Activated CD8-positive, alpha-beta memory T cell treated with anti-CD3 and anti-CD28 coated beads, Interleukin-2, amount 50 U/mL, for 1 hour (primary cell): ENCODE measurements around the gene CACNA2D4.

Source experiments
- DNase-seq: peaks from one replicate; pipeline ENCODE4 v3.0.0-alpha.2; 2020; ENCODE audit errors: extremely low read depth

CACNA2D4 gene

DNA sequence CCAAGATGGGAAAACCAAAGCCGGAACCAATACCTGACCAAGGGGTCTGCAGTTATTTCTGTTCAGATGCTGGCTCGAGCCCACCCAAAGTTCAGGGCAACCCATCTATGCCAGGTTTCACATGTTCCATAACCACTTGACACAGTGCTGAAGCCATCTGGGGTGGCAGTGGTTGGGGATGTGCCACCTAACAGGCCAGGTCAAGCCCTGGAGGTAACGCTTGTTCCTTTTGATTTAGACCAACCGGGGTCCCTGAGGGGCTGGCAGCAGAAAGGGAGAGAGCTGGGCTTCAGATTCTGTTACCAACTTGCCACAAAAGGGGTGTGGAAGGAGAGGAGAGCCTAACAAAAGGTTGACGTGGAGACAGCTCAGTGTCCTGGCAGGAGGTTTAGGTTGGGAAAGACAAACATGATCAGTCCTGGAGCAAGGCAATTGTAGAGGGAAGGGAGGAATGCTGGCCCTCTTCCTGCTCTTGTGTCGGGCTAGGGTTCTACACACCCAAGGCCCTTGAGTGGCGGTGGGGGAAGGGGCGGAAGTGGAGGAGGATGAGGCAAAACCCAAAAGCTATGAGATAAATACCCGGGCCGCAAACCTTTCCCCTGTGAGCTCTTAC, 31.9 kb downstream of the CACNA2D4 start:
- no peak for DNase-seq

DNA sequence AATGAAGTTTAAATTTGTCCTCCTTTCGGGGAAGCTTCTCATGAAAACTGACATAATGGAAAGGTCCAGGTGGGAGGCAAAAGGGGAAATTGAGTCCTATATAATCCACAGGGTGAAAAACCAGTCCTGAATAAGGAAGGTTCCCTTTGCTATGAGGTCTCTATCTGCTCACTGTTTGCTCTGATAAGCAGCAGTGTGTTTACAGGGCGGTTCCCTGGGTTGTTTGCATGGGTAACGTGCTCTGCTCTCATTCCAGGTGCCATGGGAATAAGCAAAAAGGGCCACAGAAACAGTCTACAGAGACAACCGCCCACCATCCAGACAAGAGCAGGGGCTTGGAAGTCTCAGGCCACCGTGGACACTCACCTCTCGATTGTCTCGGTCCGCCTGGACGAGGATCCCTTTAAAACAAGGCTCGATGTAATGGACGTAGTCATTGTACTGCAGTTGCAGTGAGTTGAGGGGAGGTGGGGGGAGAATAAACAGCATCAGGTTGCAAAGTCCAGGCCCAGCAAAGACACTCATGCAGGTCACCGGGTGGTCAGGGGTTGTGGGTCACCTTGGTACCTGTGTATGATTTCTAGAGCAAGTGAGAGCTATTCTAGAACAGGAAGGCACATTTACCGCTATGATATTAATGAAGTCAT, 32.7 kb downstream of the CACNA2D4 start:
- no peak for DNase-seq

DNA sequence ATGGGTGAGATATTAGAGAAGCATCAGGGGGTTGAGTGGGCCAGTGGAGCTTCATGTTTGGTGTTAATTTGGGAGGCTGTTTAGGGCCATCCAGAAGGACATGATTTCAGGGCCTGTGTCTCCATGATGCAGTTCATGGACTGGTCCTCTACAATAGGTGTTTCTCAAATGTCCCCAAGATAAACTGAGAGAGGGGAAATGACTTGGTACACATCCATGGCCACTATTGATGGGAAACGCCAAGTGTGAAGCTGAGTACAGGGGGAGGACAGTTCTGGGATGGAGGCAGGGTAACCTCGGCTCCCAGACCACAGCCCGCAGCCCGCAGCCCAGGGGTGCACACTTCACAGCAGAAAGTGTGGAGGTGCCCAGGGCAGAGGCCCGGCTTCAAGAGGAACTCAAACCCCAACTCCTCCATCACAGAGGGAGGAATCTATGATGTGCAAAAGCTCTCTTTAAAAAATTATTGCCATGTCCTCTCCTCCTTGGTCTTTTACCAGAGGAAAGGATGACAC, 33.3 kb downstream of the CACNA2D4 start:
- no peak for DNase-seq

DNA sequence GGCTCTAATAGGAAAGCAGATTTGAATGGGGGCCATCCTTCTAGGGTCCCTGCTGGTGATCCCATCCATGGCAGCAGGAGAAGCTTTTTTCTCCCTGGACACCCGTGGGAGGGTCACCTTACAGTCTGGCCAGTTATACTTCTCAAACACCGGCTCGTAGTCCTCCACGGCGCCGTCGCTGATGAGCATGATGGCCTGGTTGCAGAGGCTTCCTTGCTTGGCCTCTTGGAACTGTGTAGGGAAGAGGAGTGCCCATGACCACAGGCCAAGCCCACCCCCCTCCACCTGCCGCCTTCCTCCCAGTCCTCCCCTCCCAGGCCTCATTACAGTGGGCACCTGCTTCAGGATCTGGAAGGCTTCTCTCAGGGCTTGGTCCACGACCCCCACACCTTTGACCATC, 33.8 kb downstream of the CACNA2D4 start:
- DNase-seq: no peak

DNA sequence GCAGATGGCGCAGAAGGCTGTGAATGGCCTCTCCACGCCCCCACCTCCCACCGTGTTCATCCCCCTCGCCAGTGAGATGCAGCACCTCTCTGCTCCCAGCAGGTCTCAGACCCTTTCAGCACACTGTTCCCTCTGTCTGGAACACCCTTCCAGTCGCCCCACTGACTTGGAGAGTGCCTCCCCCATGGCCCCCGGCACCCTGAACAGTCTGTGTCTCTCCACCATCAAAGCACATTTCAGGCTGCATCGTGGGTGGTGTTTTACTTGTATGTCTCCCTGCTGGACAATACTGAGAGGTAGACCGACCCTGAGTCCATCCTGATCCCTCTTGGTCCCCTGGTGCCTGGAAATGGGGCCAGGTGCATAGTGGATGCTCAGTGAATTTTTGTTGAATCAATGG, 34.9 kb downstream of the CACNA2D4 start:
- no peak for DNase-seq

DNA sequence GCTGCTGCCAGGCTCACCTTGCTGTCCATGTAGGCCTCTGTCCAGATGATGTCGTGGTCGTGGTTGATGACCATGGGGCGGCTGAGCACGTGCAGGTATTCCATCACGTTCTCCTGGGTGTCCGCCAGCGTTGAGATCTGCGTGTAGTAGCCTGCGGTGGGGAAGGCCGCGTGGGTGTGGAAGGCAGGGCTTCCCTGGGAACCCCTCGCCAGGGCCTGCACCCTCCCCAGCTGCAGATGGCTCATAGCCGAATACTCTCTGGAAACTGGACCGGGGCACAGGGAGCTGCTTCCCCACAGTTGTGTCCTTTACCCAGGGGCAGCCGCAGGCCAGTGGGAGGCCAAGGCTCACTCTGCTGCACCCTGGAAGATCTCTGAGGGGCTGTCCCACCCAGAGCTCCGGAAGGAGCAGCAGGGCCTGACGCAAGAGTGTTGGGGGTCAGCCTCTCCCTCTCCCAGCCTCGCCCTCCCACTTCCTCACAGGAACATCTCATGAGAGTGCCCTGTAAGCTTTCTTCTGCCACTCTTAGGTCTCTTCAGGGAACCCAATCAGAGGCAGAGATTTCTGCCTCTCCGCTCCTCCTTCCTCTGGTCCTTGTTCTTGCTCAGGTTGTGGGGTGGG, 35.5 kb downstream of the CACNA2D4 start:
- DNase-seq: no peak

DNA sequence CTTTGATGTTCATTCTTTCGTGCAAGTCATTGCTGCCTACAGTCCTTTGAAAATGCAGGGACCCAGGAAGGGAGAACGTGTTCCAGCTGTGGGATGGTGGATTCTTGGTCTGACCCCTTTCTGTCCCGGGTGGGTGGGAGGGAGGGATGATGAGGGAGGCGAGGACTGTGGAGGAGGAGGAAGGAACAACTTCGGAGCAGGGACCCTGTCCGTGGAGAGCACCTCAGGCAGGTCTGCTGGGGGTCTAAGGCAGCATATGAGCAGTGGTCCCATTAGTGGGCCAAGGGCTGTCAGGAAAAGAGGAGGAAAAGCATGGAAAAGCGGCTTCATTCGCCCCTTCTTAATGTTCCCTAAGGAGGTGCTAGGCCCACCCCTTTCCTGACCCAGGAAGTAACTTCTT, 36.0 kb downstream of the CACNA2D4 start:
- DNase-seq: no peak

DNA sequence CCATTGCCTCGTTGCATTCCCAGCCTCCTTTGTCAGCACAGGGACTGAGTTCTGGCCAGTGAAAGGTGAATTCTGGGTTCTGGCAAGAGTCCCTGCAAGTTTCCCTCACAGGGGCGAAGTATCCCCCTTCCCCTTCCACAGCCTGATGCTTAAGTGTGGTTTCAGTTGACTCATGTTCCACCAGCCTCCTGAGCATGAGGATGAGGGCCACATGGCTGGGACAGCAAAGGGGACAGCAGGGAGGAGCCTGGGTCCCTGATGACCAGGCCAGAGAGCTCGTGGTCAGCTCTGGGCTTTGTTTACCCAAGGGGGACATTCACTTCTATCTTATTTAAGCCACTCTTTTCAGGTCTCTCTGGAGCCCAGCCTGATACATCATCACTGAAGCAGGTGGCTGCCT, 36.5 kb downstream of the CACNA2D4 start:
- no peak for DNase-seq

DNA sequence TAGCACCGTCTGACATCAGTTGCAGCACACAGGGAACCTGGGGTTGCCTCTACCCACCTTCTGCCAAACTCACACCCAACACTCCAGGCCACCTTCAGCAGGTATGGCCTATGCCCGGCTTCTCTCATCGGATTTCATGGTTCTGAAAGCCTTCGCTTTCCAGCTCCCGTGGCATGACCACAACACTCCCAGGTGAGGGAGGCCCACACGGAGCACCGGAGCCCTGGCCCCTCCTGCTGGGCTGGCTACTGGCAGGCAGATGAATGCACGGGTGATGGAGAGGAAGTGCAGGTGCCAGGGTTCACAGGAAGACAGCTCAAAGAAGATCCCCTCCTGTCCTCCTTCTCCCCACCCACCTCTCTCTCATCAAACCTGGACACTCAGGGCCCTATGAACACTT, 37.2 kb downstream of the CACNA2D4 start:
- no peak for DNase-seq

DNA sequence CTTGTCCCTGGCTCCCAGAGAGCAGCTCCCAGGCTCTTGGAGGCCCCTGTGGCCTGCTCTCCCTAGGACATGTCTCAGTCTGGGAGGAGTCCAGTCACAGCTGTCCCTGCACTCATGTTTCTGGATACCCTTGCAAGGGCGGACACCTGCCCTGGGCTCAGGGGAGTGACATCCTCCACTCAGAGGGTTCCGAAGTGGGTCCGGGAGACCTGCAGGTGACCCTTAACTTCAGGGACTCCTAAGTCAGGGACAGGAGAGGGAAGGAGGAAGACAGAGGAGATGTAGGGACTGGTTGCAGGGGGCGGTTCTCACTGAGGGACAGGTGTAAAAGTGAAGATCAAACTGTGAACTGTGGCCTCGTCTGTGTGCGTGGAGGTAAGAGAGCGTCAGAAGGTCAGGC, 37.6 kb downstream of the CACNA2D4 start:
- DNase-seq: no peak

DNA sequence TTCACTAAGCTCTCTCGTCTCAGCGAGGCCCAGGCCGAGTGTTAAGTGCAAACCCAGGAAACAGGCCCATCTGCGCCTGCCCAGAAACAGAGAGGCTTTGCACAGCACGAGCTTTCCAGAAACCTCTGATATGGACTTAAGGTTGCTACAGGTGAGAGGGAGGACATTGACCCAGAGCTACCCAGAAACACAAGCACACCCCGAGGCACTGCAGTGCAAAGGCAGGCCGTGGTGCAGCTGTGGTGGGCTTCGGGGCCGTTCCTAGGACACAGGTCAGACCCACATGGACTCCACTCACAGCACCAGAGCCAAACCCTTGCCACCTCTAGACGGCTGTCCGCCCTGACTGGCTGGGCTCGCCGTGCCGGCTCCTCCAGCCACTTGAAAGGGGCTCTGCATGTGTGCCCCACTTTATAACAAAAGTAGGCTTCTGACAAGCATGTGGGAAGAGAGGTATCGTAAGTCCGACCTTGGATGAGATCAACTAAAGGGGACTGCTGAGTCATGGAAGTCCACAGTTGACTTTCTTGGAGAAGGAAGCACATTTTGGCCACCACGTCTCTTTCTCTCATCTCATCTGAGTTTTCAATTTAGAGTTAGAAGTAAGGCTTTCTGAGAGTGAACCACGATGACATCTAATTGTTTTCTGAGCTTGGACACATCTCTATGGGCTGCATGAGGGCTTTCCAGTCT, 38.2 kb downstream of the CACNA2D4 start:
- DNase-seq: no peak

DNA sequence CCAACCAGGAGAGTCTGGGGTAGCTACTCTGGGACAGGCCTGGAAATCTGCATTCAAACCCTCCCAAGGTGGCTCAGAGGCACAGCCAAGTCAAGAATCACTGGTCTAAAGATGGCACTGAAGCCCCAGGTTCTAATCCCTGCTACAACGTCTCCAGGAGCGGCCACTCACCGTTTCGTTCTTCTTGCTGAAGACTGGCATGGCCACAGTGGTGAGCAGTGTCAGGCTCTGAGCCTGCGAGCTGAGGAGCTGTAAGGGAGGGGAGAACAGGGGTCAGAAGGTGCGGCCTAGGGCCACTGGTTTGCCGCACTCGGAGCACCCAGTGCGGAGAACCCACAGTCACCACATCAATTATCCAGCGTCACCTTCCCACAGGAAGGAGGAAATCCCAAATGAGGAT, 38.8 kb downstream of the CACNA2D4 start:
- DNase-seq: no peak

DNA sequence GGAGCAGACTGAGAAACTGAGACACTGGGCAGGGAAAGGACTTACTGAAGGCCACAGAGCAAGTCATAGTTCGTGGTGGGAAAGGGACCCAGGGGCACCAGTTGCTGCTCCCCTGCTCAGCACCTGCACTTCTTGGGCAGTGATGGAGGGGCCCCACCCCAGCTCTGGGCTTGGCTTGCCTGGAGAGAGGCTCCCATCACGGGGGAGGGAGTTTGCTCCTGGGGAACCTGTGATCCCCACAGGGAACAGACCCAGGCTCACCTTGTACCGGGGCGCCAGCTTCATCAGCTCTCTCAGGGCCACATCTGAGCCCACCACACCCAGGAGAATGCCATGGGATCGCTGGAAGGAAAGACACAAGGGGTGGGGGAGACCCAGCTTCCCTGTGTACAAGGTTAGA, 39.8 kb downstream of the CACNA2D4 start:
- DNase-seq: no peak

DNA sequence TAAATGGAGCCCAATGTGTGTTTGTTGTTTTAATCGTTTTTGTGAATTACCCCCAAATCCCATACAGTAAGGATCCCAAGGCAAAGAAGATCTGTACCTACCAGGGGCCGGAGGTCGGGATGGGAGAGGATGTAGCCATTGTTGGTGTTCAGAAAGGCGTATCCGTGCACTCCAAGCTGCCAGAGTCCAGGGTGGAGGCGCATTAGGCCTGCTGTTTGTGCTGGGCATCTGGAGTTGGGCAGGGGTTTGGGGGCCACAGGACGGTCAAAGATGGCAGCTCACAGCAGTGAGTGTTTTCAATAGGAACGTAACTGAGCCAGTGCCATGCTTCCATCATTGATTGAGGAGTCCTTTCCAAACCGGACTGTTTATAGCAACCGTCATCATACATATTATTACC, 40.2 kb downstream of the CACNA2D4 start:
- no peak for DNase-seq

DNA sequence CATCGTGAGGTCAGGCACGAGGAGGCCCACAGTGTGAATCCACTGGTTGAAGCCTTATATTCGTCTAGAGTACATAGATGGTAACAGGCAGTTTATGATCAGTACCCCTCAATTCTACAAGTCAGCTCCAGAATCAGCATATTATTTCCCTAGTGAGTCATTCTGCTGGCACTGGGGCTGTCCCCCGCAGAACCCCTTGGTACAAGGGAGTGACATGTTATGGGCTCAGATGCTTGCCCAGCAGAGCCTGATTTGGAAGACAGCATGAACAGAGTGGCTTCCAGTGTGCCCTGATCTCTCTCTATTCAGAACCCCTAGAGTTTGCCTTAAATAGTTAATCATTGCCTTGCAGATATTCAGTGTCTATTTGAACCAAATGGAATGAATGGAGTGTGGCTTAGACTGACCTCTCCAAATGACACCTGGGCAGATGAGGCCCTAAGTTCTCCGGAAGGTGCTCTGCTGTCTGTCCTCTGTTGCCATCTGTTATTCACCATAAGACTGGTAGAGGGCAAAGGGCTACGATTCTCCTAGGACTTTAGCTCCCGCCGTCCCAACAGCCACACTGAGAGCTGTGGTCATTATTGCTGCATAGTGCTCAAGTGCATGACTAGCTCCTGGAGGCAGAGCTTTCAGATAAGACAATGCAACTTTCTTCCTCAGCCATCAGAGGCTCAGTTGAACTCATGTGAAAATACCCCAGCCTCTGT, 41.1 kb downstream of the CACNA2D4 start:
- DNase-seq: no peak

DNA sequence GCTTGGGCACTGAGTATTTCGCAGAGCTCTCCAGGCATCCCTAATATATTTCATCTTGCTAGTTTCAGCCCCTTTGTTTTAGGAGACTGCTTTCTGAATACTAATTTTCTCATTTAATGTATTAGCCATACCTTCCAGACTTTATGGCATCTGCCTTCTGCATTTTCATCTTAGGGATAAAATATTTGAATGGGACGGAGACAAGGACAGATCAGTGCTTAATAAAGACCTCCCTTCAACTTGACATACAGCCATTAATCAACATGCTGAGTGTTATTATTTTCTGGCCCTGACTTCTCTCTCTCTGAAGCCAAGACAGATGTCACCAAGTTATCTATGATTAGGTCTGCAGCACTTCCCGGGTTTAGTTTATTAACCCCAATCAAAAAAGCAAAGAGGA, 42.4 kb downstream of the CACNA2D4 start:
- no peak for DNase-seq

DNA sequence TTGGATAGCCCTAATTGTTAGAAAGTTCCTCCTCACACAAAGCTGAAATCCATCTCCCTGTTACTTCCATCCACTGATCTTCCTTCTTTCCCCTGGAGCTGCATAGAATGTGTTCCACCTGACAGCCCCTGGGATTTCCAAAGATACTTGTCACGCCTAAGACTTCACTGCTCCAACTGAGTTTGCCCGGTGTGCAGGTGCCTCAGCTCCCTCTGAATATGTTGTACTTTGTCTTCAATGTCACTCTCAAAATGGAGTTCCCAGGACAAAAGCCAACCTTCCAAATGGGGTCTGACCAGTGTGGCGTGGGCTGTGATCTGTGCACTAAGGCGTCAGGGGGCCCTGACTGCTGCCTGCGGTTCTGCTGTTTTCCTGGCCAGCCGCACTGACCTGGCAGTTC, 42.8 kb downstream of the CACNA2D4 start:
- no peak for DNase-seq

DNA sequence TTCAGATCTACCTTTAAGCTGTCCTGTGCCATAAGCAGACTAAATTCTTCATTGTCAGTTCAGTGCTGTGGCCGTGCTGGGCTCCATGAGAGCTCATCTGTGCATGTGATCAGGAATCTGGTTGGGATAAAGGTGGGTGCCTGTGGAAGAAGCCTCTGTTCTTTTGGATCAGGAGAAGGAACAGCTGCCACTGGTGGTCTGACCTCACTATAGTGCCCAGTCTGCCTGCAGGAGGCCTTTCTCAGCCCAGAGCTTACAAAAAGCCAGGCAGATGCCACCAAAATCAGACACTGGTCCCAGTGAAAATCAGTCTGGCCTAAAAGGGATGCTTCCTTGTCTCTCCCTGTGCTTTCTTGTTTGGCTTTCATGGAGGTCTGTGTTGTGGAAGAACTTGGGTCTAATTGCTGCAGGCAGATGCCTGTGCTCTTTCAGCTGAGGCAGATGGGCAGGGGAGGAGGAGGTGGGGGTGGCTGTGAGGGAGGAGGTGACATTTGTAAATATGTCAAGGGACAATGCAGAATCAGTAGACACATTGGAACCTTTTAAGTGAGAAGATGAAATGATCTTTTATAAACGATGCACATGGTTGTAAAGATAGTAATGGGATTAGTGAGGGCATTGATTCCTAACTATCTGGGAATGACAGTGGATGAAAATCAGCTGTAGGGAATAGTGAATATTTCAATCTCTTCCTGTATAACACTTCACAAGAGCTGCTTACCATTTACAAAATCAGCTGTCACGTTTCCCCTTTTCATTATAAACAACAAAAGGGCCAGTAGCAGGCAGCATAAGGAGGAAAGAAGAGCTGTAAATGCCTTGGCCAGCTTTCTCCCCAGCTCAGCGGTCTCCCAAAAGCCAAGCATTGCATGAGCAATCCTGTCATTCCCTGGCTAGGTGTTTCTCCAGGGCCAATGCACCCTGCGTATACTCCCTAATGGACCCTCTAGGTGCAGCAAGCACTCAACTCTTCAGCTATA, 44.6 kb downstream of the CACNA2D4 start:
- no peak for DNase-seq

DNA sequence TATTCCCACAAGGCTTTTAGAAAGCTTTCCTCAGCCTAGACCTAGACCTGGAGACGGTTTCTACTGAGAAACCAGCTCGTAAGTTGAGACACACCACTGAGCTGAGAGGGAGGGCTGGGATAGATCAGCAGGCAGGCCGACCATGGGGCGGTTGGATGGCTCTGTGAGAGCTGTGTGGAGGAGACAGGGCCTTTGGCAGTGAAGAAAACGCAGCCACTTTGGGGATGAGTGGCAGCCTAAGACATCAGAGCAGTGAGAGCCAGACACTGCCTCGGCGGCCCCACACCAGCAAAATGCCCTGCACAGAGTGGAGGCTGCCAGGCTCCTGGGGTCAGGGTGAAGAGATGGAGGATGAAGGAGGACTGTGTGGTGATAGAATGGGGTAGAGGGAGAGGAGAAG, 46.0 kb downstream of the CACNA2D4 start:
- DNase-seq: no peak

DNA sequence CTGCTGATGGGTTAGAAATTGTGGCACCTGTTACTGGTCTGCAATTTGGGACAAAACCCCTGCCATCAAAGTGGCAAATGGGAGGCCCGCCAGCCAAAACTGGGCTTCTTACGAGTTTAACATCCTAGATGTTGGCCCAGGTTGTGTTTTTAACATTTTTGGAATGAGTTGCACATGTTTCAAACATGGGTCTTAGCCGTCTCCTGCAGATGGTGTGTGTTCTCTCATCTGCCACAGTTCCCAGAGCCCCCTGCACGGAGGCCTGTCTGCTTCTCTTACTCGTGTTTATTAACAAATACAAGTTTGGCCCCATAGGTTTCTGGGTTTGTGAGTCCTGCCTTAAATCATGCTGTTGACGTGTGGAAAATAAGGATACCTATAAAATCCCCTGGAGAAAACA, 46.5 kb downstream of the CACNA2D4 start:
- DNase-seq: no peak
